ENCODE results near the gene MAPKAP1.

DNA sequence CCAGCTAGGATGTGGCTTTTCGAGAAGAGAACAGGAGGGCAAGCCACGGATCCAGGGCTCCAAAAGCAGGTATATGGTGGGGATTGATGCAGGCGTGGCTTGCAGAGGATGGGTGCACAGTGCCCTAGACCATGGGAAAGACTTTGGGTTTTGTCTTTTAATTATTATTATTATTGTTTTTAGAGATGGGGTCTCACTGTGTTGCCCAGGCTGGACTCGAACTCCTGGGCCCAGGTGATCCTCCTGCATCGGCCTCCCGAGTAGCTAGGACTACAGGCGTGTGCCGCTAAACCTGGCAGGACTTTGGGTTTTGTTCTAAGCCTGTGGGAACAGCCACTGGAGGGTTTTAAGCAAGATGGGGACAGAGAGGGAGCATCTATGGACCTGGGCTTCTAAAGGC is 293.4 kb downstream of the MAPKAP1 start:
- TF ChIP-seq, protein P1, sequence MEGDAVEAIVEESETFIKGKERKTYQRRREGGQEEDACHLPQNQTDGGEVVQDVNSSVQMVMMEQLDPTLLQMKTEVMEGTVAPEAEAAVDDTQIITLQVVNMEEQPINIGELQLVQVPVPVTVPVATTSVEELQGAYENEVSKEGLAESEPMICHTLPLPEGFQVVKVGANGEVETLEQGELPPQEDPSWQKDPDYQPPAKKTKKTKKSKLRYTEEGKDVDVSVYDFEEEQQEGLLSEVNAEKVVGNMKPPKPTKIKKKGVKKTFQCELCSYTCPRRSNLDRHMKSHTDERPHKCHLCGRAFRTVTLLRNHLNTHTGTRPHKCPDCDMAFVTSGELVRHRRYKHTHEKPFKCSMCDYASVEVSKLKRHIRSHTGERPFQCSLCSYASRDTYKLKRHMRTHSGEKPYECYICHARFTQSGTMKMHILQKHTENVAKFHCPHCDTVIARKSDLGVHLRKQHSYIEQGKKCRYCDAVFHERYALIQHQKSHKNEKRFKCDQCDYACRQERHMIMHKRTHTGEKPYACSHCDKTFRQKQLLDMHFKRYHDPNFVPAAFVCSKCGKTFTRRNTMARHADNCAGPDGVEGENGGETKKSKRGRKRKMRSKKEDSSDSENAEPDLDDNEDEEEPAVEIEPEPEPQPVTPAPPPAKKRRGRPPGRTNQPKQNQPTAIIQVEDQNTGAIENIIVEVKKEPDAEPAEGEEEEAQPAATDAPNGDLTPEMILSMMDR (conservative IDR thresholded peaks at IDR 0.05 in 1 of 2, IDR thresholded peaks at IDR 0.05 in 1 of 2; ENCODE audit: extremely low read depth in 1 of 2, insufficient read depth in 1 of 2, low read depth in 1 of 2, low read length in 2 of 2), result no peak
- no peak for TF ChIP-seq EZH2 (IDR thresholded peaks at IDR 0.05; ENCODE audit: borderline replicate concordance, low read length)

Measured in mammary epithelial cell (primary cell).